ENCODE results near the gene RAB11FIP4.

- TF ChIP-seq CTCF (IDR thresholded peaks at IDR 0.05) = no peak
- TF ChIP-seq POLR2A (IDR thresholded peaks at IDR 0.05) = no peak
These were observed 84.1 kb downstream of the RAB11FIP4 start for GRCh38 chr17:31475378-31476162.

All from gastroesophageal sphincter (tissue), 3 donors.